ENCODE data around the gene ABCA12. TPM values are rescaled to one million over a fixed set of nuclear protein-coding genes. Genes with fewer than 3 reads are reported as not detected.

ABCA12 gene
- total RNA-seq, 1 experiment from 2014 or later: 1.3 TPM

GRCh38 chr2:215015421-215015820, 123.0 kb downstream of the ABCA12 start:
- Histone ChIP-seq H3K79me2 (ENCODE audit: insufficient read depth, low read length) (no peaks in the 10 kb centered on the region), H3K27ac (ENCODE audit: low read depth, low read length) (no peak overlapping the region), H3K4me1 (ENCODE audit: control insufficient read depth in 1 of 2, insufficient read depth in 2 of 2, low read length in 2 of 2) (no peaks in the 10 kb centered on the region), H3K4me3 (replicated peaks in 1 of 2; ENCODE audit: low read depth in 1 of 2, low read length in 2 of 2) (no peak overlapping the region), H3K9me3 (ENCODE audit: control insufficient read depth in 1 of 2, insufficient read depth in 1 of 2, low read depth in 1 of 2, low read length in 2 of 2) (no peaks in the 10 kb centered on the region), H3K9me2 (ENCODE audit: insufficient read depth) (no peaks in the 10 kb centered on the region), H3K36me3 (ENCODE audit: control insufficient read depth in 1 of 2, insufficient read depth in 2 of 2, low read length in 2 of 2) (no peaks in the 10 kb centered on the region), H3K4me2 (ENCODE audit: low read length) (no peak overlapping the region), H2AFZ (ENCODE audit: low read depth, low read length, poor library complexity, severe bottlenecking) (no peak overlapping the region), H3K9ac (ENCODE audit: low read length) (no peak overlapping the region), H3K27me3 (ENCODE audit: insufficient read depth, low read length) (no peaks in the 10 kb centered on the region), H4K20me1 (ENCODE audit: insufficient read depth) (no peaks in the 10 kb centered on the region)
- intact Hi-C loops (cut with micrococcal nuclease): no loop called here
- RAD21 ChIA-PET (ENCODE audit: low non-redundant PET in 1 of 2, low total read pairs in 2 of 2, uncharacterized antibody in 2 of 2, unreplicated experiment in 2 of 2): no interaction called here
- no TSS peak for BruUV-seq (replicated peaks)
- no peak for DNase-seq (ENCODE audit: low read depth, low spot score)
- TF ChIP-seq SRF (IDR thresholded peaks at IDR 0.05; ENCODE audit: low read depth) (no peak), EGR1 (IDR thresholded peaks at IDR 0.05; ENCODE audit: low read depth) (no peak), SP1 (IDR thresholded peaks at IDR 0.05; ENCODE audit: low read depth) (no peak), TCF7L2 (IDR thresholded peaks at IDR 0.05; ENCODE audit: borderline replicate concordance, extremely low read depth, insufficient read depth, insufficient read length) (no peak)
- ATAC-seq: no peak
- CTCF ChIA-PET: no interaction called here
- POLR2A ChIA-PET: no interaction called here

- Histone ChIP-seq H2AFZ (ENCODE audit: low read depth, low read length, poor library complexity, severe bottlenecking) (no peak overlapping the region), H3K4me3 (replicated peaks in 1 of 2; ENCODE audit: low read depth in 1 of 2, low read length in 2 of 2) (no peak overlapping the region), H3K9me3 (ENCODE audit: control insufficient read depth in 1 of 2, insufficient read depth in 1 of 2, low read depth in 1 of 2, low read length in 2 of 2) (no peaks in the 10 kb centered on the region), H3K9ac (ENCODE audit: low read length) (no peak overlapping the region), H3K27ac (ENCODE audit: low read depth, low read length) (no peak overlapping the region), H3K4me2 (ENCODE audit: low read length) (no peak overlapping the region), H4K20me1 (ENCODE audit: insufficient read depth) (no peaks in the 10 kb centered on the region), H3K27me3 (ENCODE audit: insufficient read depth, low read length) (no peaks in the 10 kb centered on the region), H3K79me2 (ENCODE audit: insufficient read depth, low read length) (no peaks in the 10 kb centered on the region), H3K36me3 (ENCODE audit: control insufficient read depth in 1 of 2, insufficient read depth in 2 of 2, low read length in 2 of 2) (no peaks in the 10 kb centered on the region), H3K9me2 (ENCODE audit: insufficient read depth) (no peaks in the 10 kb centered on the region), H3K4me1 (ENCODE audit: control insufficient read depth in 1 of 2, insufficient read depth in 2 of 2, low read length in 2 of 2) (no peaks in the 10 kb centered on the region)
- no TSS peak for BruUV-seq (replicated peaks)
- ChIA-PET POLR2A (no interaction called here), RAD21 (ENCODE audit: low non-redundant PET in 1 of 2, low total read pairs in 2 of 2, uncharacterized antibody in 2 of 2, unreplicated experiment in 2 of 2) (no interaction called here), CTCF (no interaction called here)
- intact Hi-C loops (cut with micrococcal nuclease): no loop called here
- ATAC-seq (no peak), DNase-seq (ENCODE audit: low read depth, low spot score) (no peak)
- TF ChIP-seq POLR2A (IDR thresholded peaks at IDR 0.05; ENCODE audit: borderline replicate concordance, extremely low read depth, insufficient read depth, insufficient read length): no peak
- TF ChIP-seq REST (IDR thresholded peaks at IDR 0.05; ENCODE audit: low read depth): no peak
- no peak for TF ChIP-seq SRF (IDR thresholded peaks at IDR 0.05; ENCODE audit: low read depth)
- no peak for TF ChIP-seq EGR1 (IDR thresholded peaks at IDR 0.05; ENCODE audit: low read depth)
- no peak for TF ChIP-seq ZBTB33 (IDR thresholded peaks at IDR 0.05; ENCODE audit: extremely low read depth, insufficient replicate concordance, low read length)
- TF ChIP-seq CBX3 (IDR thresholded peaks at IDR 0.05; ENCODE audit: low read depth): no peak
- TF ChIP-seq SIN3A (IDR thresholded peaks at IDR 0.05; ENCODE audit: low read depth): no peak
- no peak for TF ChIP-seq ZFX (IDR thresholded peaks at IDR 0.05)
- TF ChIP-seq CTCF (IDR thresholded peaks at IDR 0.05 in 2 of 3, conservative IDR thresholded peaks at IDR 0.05 in 1 of 3; ENCODE audit: borderline replicate concordance in 1 of 3, insufficient read depth in 1 of 3, low read depth in 2 of 3, low read length in 2 of 3): no peak
- no peak for TF ChIP-seq FOSL1 (IDR thresholded peaks at IDR 0.05; ENCODE audit: low read depth)
- TF ChIP-seq YY1 (IDR thresholded peaks at IDR 0.05; ENCODE audit: extremely low read depth, insufficient replicate concordance, low read depth, low read length): no peak
- TF ChIP-seq EZH2phosphoT487 (IDR thresholded peaks at IDR 0.05; ENCODE audit: borderline replicate concordance): no peak
Observed at GRCh38 chr2:215010390-215010789, 128.0 kb downstream of the ABCA12 start.

All from HCT116 (cell line).